Activated CD4-positive, alpha-beta memory T cell treated with anti-CD3 and anti-CD28 coated beads, Interleukin-2, amount 10 ng/mL, durations not matched to agents 7 days and 5 days (primary cell): ENCODE results near the gene RALGAPA1. TPM values are rescaled to one million over a fixed set of nuclear protein-coding genes. Genes with fewer than 3 reads are reported as not detected.

Experiments used
- CTCF ChIA-PET: fragments of 350-600 bp; sonication (Branson Sonifier 250); formaldehyde crosslinking; loops from one replicate; lab custom pipeline; 2021; ENCODE audit warnings: antibody characterized with exemption, inconsistent platforms; lab: Charles Lee
- POLR2A ChIA-PET: fragments of 350-600 bp; sonication (Branson Sonifier 250); formaldehyde crosslinking; loops from one replicate; lab custom pipeline; 2021; ENCODE audit warnings: antibody characterized with exemption; lab: Charles Lee
- DNase-seq: peaks from one replicate; pipeline ENCODE4 v3.0.0-alpha.2; 2020
- H3K27ac Mint-ChIP-seq: one replicate; pipeline ENCODE4 v1.8.0; 2021; ENCODE audit warnings: mild to moderate bottlenecking, mixed read lengths
- H3K27me3 Mint-ChIP-seq: one replicate; pipeline ENCODE4 v1.8.0; 2021; ENCODE audit warnings: mixed read lengths
- H3K36me3 Mint-ChIP-seq: one replicate; pipeline ENCODE4 v1.8.0; 2021; ENCODE audit warnings: low read depth, mixed read lengths
- H3K4me1 Mint-ChIP-seq: one replicate; pipeline ENCODE4 v1.8.0; 2021; ENCODE audit warnings: mixed read lengths
- H3K4me3 Mint-ChIP-seq: one replicate; pipeline ENCODE4 v1.8.0; 2021; ENCODE audit warnings: mild to moderate bottlenecking, mixed read lengths
- H3K9me3 Mint-ChIP-seq: one replicate; pipeline ENCODE4 v1.8.0; 2021; ENCODE audit warnings: mixed read lengths
- total RNA-seq, 2 experiments: library from RNA; stranded (reverse); gene quantifications; one replicate each; pipeline ENCODE4 v1.2.3, GENCODE V29; 2021

The RALGAPA1 gene
- total RNA-seq, 2 experiments from 2014 or later, result 29.0 to 32.8 TPM

- H3K4me1 Mint-ChIP-seq, result no peaks in the 10 kb centered on the region
- no peak overlapping the region for H3K4me3 Mint-ChIP-seq
- ChIA-PET CTCF (no interaction called here), POLR2A (no interaction called here)
- no peak overlapping the region for H3K27ac Mint-ChIP-seq
- H3K27me3 Mint-ChIP-seq, result no peaks in the 10 kb centered on the region
- H3K36me3 Mint-ChIP-seq, result peaks cover 5% of the 10 kb centered on the region
- DNase-seq, result no peak
- H3K9me3 Mint-ChIP-seq, result no peaks in the 10 kb centered on the region
Measured at GRCh38 chr14:35565871-35566464, 243.1 kb downstream of the RALGAPA1 start.

- Mint-ChIP-seq H3K9me3 (no peaks in the 10 kb centered on the region), H3K36me3 (peaks cover 3% of the 10 kb centered on the region), H3K27ac (no peak overlapping the region), H3K4me1 (peaks cover 3% of the 10 kb centered on the region), H3K4me3 (no peak overlapping the region), H3K27me3 (no peaks in the 10 kb centered on the region)
- ChIA-PET POLR2A (no interaction called here), CTCF (no interaction called here)
- no peak for DNase-seq
Measured at GRCh38 chr14:35558680-35559079, 250.4 kb downstream of the RALGAPA1 start.

- H3K4me3 Mint-ChIP-seq, result no peak overlapping the region
- H3K36me3 Mint-ChIP-seq, result peaks cover 3% of the 10 kb centered on the region
- no peak for DNase-seq
- ChIA-PET POLR2A (no interaction called here), CTCF (no interaction called here)
- H3K27ac Mint-ChIP-seq, result no peak overlapping the region
- no peaks in the 10 kb centered on the region for H3K27me3 Mint-ChIP-seq
- H3K4me1 Mint-ChIP-seq, result peaks cover 3% of the 10 kb centered on the region
- no peaks in the 10 kb centered on the region for H3K9me3 Mint-ChIP-seq
Measured at GRCh38 chr14:35557221-35557747, 251.8 kb downstream of the RALGAPA1 start.

- POLR2A ChIA-PET, result no interaction called here
Measured at GRCh38 chr14:35556548-35556947, 252.5 kb downstream of the RALGAPA1 start.

GRCh38 chr14:35553808-35554207, 255.3 kb downstream of the RALGAPA1 start:
- Mint-ChIP-seq H3K36me3 (no peaks in the 10 kb centered on the region), H3K4me3 (no peak overlapping the region), H3K27me3 (no peaks in the 10 kb centered on the region), H3K4me1 (no peaks in the 10 kb centered on the region), H3K9me3 (no peaks in the 10 kb centered on the region), H3K27ac (no peak overlapping the region)
- no peak for DNase-seq
- ChIA-PET CTCF (no interaction called here), POLR2A (no interaction called here)

More at GRCh38 chr14:35556548-35556947, 252.5 kb downstream of the RALGAPA1 start:
- Mint-ChIP-seq H3K9me3 (no peaks in the 10 kb centered on the region), H3K27me3 (no peaks in the 10 kb centered on the region), H3K4me1 (peaks cover 3% of the 10 kb centered on the region), H3K36me3 (peaks cover 3% of the 10 kb centered on the region), H3K4me3 (no peak overlapping the region), H3K27ac (no peak overlapping the region)
- no peak for DNase-seq
- CTCF ChIA-PET, result no interaction called here

GRCh38 chr14:35551081-35551480, 258.0 kb downstream of the RALGAPA1 start:
- Mint-ChIP-seq H3K4me1 (no peaks in the 10 kb centered on the region), H3K27ac (no peak overlapping the region), H3K9me3 (no peaks in the 10 kb centered on the region), H3K36me3 (no peaks in the 10 kb centered on the region), H3K4me3 (no peak overlapping the region), H3K27me3 (no peaks in the 10 kb centered on the region)
- ChIA-PET CTCF (no interaction called here), POLR2A (no interaction called here)
- DNase-seq, result no peak

GRCh38 chr14:35549551-35549950, 259.5 kb downstream of the RALGAPA1 start:
- no peaks in the 10 kb centered on the region for H3K4me1 Mint-ChIP-seq
- CTCF ChIA-PET, result no interaction called here
- H3K27ac Mint-ChIP-seq, result no peak overlapping the region

GRCh38 chr14:35543006-35543405, 266.1 kb downstream of the RALGAPA1 start:
- peaks cover 6% of the 10 kb centered on the region for H3K4me1 Mint-ChIP-seq
- H3K27ac Mint-ChIP-seq, result no peak overlapping the region
- no peaks in the 10 kb centered on the region for H3K27me3 Mint-ChIP-seq
- H3K36me3 Mint-ChIP-seq, result no peaks in the 10 kb centered on the region
- H3K9me3 Mint-ChIP-seq, result no peaks in the 10 kb centered on the region
- ChIA-PET CTCF (no interaction called here), POLR2A (no interaction called here)
- no peak for DNase-seq
- H3K4me3 Mint-ChIP-seq, result no peak overlapping the region

More at GRCh38 chr14:35549551-35549950, 259.5 kb downstream of the RALGAPA1 start:
- DNase-seq, result no peak
- H3K27me3 Mint-ChIP-seq, result no peaks in the 10 kb centered on the region
- no peak overlapping the region for H3K4me3 Mint-ChIP-seq
- H3K9me3 Mint-ChIP-seq, result no peaks in the 10 kb centered on the region
- POLR2A ChIA-PET, result no interaction called here
- no peaks in the 10 kb centered on the region for H3K36me3 Mint-ChIP-seq

GRCh38 chr14:35539969-35540368, 269.1 kb downstream of the RALGAPA1 start:
- POLR2A ChIA-PET, result no interaction called here
- no peak for DNase-seq
- Mint-ChIP-seq H3K27ac (no peak overlapping the region), H3K9me3 (no peaks in the 10 kb centered on the region), H3K36me3 (no peaks in the 10 kb centered on the region), H3K4me3 (no peak overlapping the region), H3K27me3 (peaks cover 23% of the 10 kb centered on the region), H3K4me1 (peaks cover 15% of the 10 kb centered on the region)
- CTCF ChIA-PET, result no interaction called here

GRCh38 chr14:35535483-35536112, 273.5 kb downstream of the RALGAPA1 start:
- H3K4me1 Mint-ChIP-seq, result peaks cover 21% of the 10 kb centered on the region
- DNase-seq, result no peak
- H3K4me3 Mint-ChIP-seq, result no peak overlapping the region
- H3K27ac Mint-ChIP-seq, result no peak overlapping the region
- H3K27me3 Mint-ChIP-seq, result peaks cover 49% of the 10 kb centered on the region
- POLR2A ChIA-PET, result no interaction called here
- H3K9me3 Mint-ChIP-seq, result no peaks in the 10 kb centered on the region
- H3K36me3 Mint-ChIP-seq, result no peaks in the 10 kb centered on the region
- CTCF ChIA-PET, result no interaction called here

- peak; percentile 73 for DNase-seq
- H3K4me3 Mint-ChIP-seq, result peak overlapping the region; percentile 68
- CTCF ChIA-PET, result interaction anchor here (1.7 kb wide), 1 partner anchor 152 kb away, joined by 5 read pairs; no protein-coding TSS in a partner anchor
- peaks cover 55% of the 10 kb centered on the region for H3K27me3 Mint-ChIP-seq
- no peaks in the 10 kb centered on the region for H3K36me3 Mint-ChIP-seq
- H3K4me1 Mint-ChIP-seq, result peaks cover 18% of the 10 kb centered on the region
- POLR2A ChIA-PET, result no interaction called here
- no peaks in the 10 kb centered on the region for H3K9me3 Mint-ChIP-seq
- H3K27ac Mint-ChIP-seq, result no peak overlapping the region
Measured at GRCh38 chr14:35534873-35535482, 274.1 kb downstream of the RALGAPA1 start.

- Mint-ChIP-seq H3K36me3 (no peaks in the 10 kb centered on the region), H3K9me3 (no peaks in the 10 kb centered on the region), H3K4me1 (peaks cover 14% of the 10 kb centered on the region), H3K27ac (no peak overlapping the region), H3K4me3 (peak overlapping the region; percentile 46), H3K27me3 (peaks cover 60% of the 10 kb centered on the region)
- ChIA-PET POLR2A (no interaction called here), CTCF (interaction anchor here (0.8 to 1.7 kb wide), 2 partner anchors 153 to 154 kb away, joined by 3 to 5 read pairs; no protein-coding TSS in a partner anchor)
- no peak for DNase-seq
Measured at GRCh38 chr14:35534208-35534872, 274.8 kb downstream of the RALGAPA1 start.
